HEK293 (cell line): ENCODE results near the gene TTBK1.

ENCODE experiments used
- BCL11A ChIP-seq: fragments of 450-650 bp; formaldehyde crosslinking; IDR thresholded peaks from 2 replicates; pipeline ENCODE4 v1.5.1; 2016; ENCODE audit warnings: low read depth, missing biosample characterization, missing genetic modification characterization
- GLIS2 ChIP-seq: fragments of 450-650 bp; formaldehyde crosslinking; IDR thresholded peaks from 2 replicates; pipeline ENCODE4 v1.5.1; 2016; ENCODE audit warnings: missing biosample characterization, missing genetic modification characterization
- INSM2 ChIP-seq: fragments of 450-650 bp; formaldehyde crosslinking; IDR thresholded peaks from 2 replicates; pipeline ENCODE4 v1.5.1; 2016; ENCODE audit warnings: missing biosample characterization, missing genetic modification characterization
- KLF8 ChIP-seq: fragments of 450-650 bp; formaldehyde crosslinking; IDR thresholded peaks from 2 replicates; pipeline ENCODE4 v1.5.1; 2016; ENCODE audit warnings: missing biosample characterization, missing genetic modification characterization
- PATZ1 ChIP-seq: fragments of 450-650 bp; formaldehyde crosslinking; IDR thresholded peaks from 2 replicates; pipeline ENCODE4 v1.5.1; 2016; ENCODE audit warnings: missing biosample characterization, missing genetic modification characterization
- WT1 ChIP-seq: fragments of 450-650 bp; formaldehyde crosslinking; IDR thresholded peaks from 2 replicates; pipeline ENCODE4 v1.5.1; 2016; ENCODE audit warnings: missing biosample characterization, missing genetic modification characterization
- ZBTB17 ChIP-seq: fragments of 450-650 bp; formaldehyde crosslinking; IDR thresholded peaks from 2 replicates; pipeline ENCODE4 v1.5.1; 2016; ENCODE audit warnings: missing biosample characterization, missing genetic modification characterization
- ZBTB21 ChIP-seq: fragments of 450-650 bp; formaldehyde crosslinking; IDR thresholded peaks from 2 replicates; pipeline ENCODE4 v1.5.1; 2017; ENCODE audit warnings: missing biosample characterization, missing genetic modification characterization
- ZEB2 ChIP-seq: fragments of 450-650 bp; formaldehyde crosslinking; IDR thresholded peaks from 2 replicates; pipeline ENCODE4 v1.5.1; 2016; ENCODE audit warnings: missing biosample characterization, missing genetic modification characterization
- ZNF121 ChIP-seq: fragments of 450-650 bp; formaldehyde crosslinking; IDR thresholded peaks from 2 replicates; pipeline ENCODE4 v1.5.1; 2016; ENCODE audit warnings: missing biosample characterization, missing genetic modification characterization
- ZNF133 ChIP-seq: fragments of 450-650 bp; formaldehyde crosslinking; IDR thresholded peaks from 2 replicates; pipeline ENCODE4 v1.5.1; 2016; ENCODE audit warnings: missing biosample characterization, missing genetic modification characterization
- ZNF169 ChIP-seq: fragments of 450-650 bp; formaldehyde crosslinking; IDR thresholded peaks from 2 replicates; pipeline ENCODE4 v1.5.1; 2016; ENCODE audit warnings: missing biosample characterization, missing genetic modification characterization
- ZNF2 ChIP-seq: fragments of 450-650 bp; formaldehyde crosslinking; IDR thresholded peaks from 2 replicates; pipeline ENCODE4 v1.5.1; 2016; ENCODE audit warnings: missing biosample characterization, missing genetic modification characterization
- ZNF211 ChIP-seq: fragments of 450-650 bp; formaldehyde crosslinking; IDR thresholded peaks from 2 replicates; pipeline ENCODE4 v1.5.1; 2016; ENCODE audit warnings: low read depth, missing biosample characterization, missing genetic modification characterization
- ZNF223 ChIP-seq: fragments of 450-650 bp; formaldehyde crosslinking; IDR thresholded peaks from 2 replicates; pipeline ENCODE4 v1.5.1; 2016; ENCODE audit warnings: missing biosample characterization, missing genetic modification characterization
- ZNF23 ChIP-seq: fragments of 450-650 bp; formaldehyde crosslinking; IDR thresholded peaks from 2 replicates; pipeline ENCODE4 v1.5.1; 2016; ENCODE audit warnings: missing biosample characterization, missing genetic modification characterization, borderline replicate concordance
- ZNF311 ChIP-seq: fragments of 450-650 bp; formaldehyde crosslinking; IDR thresholded peaks from 2 replicates; pipeline ENCODE4 v1.5.1; 2017; ENCODE audit warnings: missing biosample characterization, missing genetic modification characterization, borderline replicate concordance
- ZNF324 ChIP-seq: fragments of 450-650 bp; formaldehyde crosslinking; IDR thresholded peaks from 2 replicates; pipeline ENCODE4 v1.5.1; 2016; ENCODE audit warnings: missing biosample characterization, missing genetic modification characterization
- ZNF398 ChIP-seq: fragments of 450-650 bp; formaldehyde crosslinking; IDR thresholded peaks from 2 replicates; pipeline ENCODE4 v1.5.1; 2017; ENCODE audit warnings: missing biosample characterization, missing genetic modification characterization
- ZNF48 ChIP-seq: fragments of 450-650 bp; formaldehyde crosslinking; IDR thresholded peaks from 2 replicates; pipeline ENCODE4 v1.5.1; 2016; ENCODE audit warnings: missing biosample characterization, missing genetic modification characterization
- ZNF558 ChIP-seq: fragments of 450-650 bp; formaldehyde crosslinking; IDR thresholded peaks from 2 replicates; pipeline ENCODE4 v1.5.1; 2016; ENCODE audit warnings: missing biosample characterization, missing genetic modification characterization
- ZNF629 ChIP-seq: fragments of 450-650 bp; formaldehyde crosslinking; IDR thresholded peaks from 2 replicates; pipeline ENCODE4 v1.5.1; 2017; ENCODE audit warnings: missing biosample characterization, missing genetic modification characterization
- ZNF645 ChIP-seq: fragments of 450-650 bp; formaldehyde crosslinking; IDR thresholded peaks from 2 replicates; pipeline ENCODE4; 2016; ENCODE audit warnings: missing biosample characterization, missing genetic modification characterization
- ZNF76 ChIP-seq: fragments of 450-650 bp; formaldehyde crosslinking; IDR thresholded peaks from 2 replicates; pipeline ENCODE4; 2016; ENCODE audit warnings: low read depth, missing biosample characterization, missing genetic modification characterization, borderline replicate concordance
- ZNF837 ChIP-seq: fragments of 450-650 bp; formaldehyde crosslinking; IDR thresholded peaks from 2 replicates; pipeline ENCODE4 v1.5.1; 2016; ENCODE audit warnings: missing biosample characterization, missing genetic modification characterization
- ZNF843 ChIP-seq: fragments of 450-650 bp; formaldehyde crosslinking; IDR thresholded peaks from 2 replicates; pipeline ENCODE4 v1.5.1; 2016; ENCODE audit warnings: missing biosample characterization, missing genetic modification characterization
- ZXDB ChIP-seq: fragments of 450-650 bp; formaldehyde crosslinking; IDR thresholded peaks from 2 replicates; pipeline ENCODE4 v1.5.1; 2016; ENCODE audit warnings: missing biosample characterization, missing genetic modification characterization
- TF ChIP-seq, protein P1 (sequence below): fragments of 450-650 bp; formaldehyde crosslinking; IDR thresholded peaks from 2 replicates; pipeline ENCODE4 v1.5.1; 2017; ENCODE audit warnings: missing biosample characterization, missing genetic modification characterization
- TF ChIP-seq, protein P2 (sequence below): fragments of 450-650 bp; formaldehyde crosslinking; IDR thresholded peaks from 2 replicates; pipeline ENCODE4 v1.5.1; 2016; ENCODE audit warnings: missing biosample characterization, missing genetic modification characterization
- TF ChIP-seq, protein P3 (sequence below): fragments of 450-650 bp; formaldehyde crosslinking; IDR thresholded peaks from 2 replicates; pipeline ENCODE4 v1.5.1; 2016; ENCODE audit warnings: missing biosample characterization, missing genetic modification characterization

TTBK1 gene

DNA sequence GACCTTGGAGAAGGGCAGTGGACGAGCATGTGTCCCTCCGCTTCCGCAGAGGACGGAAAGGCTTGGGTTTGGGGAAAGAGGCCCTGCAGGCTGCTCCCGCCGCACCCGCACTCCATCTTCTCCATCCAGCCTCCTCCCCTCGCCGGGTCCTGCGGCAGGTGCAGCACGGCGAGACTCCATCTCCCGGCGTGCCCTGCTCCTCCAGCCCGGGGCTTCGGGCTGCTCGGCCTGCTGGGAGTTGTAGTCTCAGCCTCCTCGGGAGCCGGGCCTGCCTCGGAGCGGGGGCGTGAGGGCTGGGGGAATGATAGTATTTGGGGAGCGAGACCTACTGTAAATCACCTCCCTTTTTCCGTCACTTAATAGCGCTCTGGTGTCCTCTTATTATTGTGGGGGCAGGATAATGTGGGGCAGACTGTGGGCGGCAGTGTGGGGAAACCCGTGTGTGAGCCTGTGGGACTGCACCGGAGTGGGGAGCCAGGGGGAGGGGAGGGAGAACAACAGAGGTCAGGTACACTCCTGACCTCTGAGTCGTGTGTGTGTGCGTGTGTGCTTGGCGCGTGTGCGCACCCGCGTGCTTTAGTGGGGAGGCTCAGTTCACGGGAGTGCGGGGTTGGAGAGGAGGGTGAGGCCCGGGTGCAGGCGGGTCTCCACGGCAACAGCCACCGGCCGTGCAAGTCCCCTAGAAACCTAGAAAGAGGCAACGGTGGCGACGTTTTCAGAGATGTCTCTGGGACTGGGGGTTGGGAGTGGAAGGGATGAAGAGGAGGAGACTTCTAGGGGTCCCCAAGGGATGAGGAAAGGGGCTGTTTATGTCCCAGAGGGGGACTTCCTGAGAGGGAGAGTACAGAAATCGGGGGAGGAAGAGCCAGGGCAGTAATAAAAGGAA, 4.1 kb downstream of the TTBK1 start (continued):
- TF ChIP-seq ZNF645 (no peak), ZNF311 (tag by site-specific recombination) (no peak), ZNF76 (tag by site-specific recombination) (peak; percentile 99), ZXDB (tag by site-specific recombination) (peak; percentile 85), KLF8 (tag by site-specific recombination) (0 out of 2 replicates have a peak, but pooled peaks have one; percentile 56), ZNF223 (tag by site-specific recombination) (peak; percentile 72; the same call in 1 of the 2 replicates), ZNF121 (tag by site-specific recombination) (no peak), ZNF629 (tag by site-specific recombination) (peak; percentile 43; the same call in 1 of the 2 replicates), ZNF837 (tag by site-specific recombination) (no peak), GLIS2 (tag by site-specific recombination) (peak; percentile 37), WT1 (tag by site-specific recombination) (peak; percentile 71), ZNF133 (tag by site-specific recombination) (no peak), ZNF48 (tag by site-specific recombination) (no peak), ZNF324 (peak; percentile 63; the same call in 1 of the 2 replicates), ZNF558 (tag by site-specific recombination) (no peak; the same call in 1 of the 2 replicates), INSM2 (0 out of 2 replicates have a peak, but pooled peaks have one; percentile 5), ZNF23 (no peak), ZNF211 (tag by site-specific recombination) (no peak), ZBTB21 (tag by site-specific recombination) (no peak), BCL11A (no peak), ZBTB17 (tag by site-specific recombination) (peak; percentile 91), ZNF2 (tag by site-specific recombination) (peak; percentile 89; the same call in 1 of the 2 replicates), ZEB2 (tag by site-specific recombination) (peak; percentile 59), ZNF169 (tag by site-specific recombination) (0 out of 2 replicates have a peak, but pooled peaks have one; percentile 37), PATZ1 (tag by site-specific recombination) (peak; percentile 98), ZNF398 (tag by site-specific recombination) (peak; percentile 94), ZNF843 (tag by site-specific recombination) (0 out of 2 replicates have a peak, but pooled peaks have one; percentile 11)
- TF ChIP-seq, protein P1, sequence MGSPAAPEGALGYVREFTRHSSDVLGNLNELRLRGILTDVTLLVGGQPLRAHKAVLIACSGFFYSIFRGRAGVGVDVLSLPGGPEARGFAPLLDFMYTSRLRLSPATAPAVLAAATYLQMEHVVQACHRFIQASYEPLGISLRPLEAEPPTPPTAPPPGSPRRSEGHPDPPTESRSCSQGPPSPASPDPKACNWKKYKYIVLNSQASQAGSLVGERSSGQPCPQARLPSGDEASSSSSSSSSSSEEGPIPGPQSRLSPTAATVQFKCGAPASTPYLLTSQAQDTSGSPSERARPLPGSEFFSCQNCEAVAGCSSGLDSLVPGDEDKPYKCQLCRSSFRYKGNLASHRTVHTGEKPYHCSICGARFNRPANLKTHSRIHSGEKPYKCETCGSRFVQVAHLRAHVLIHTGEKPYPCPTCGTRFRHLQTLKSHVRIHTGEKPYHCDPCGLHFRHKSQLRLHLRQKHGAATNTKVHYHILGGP = peak; percentile 82
- TF ChIP-seq, protein P2, sequence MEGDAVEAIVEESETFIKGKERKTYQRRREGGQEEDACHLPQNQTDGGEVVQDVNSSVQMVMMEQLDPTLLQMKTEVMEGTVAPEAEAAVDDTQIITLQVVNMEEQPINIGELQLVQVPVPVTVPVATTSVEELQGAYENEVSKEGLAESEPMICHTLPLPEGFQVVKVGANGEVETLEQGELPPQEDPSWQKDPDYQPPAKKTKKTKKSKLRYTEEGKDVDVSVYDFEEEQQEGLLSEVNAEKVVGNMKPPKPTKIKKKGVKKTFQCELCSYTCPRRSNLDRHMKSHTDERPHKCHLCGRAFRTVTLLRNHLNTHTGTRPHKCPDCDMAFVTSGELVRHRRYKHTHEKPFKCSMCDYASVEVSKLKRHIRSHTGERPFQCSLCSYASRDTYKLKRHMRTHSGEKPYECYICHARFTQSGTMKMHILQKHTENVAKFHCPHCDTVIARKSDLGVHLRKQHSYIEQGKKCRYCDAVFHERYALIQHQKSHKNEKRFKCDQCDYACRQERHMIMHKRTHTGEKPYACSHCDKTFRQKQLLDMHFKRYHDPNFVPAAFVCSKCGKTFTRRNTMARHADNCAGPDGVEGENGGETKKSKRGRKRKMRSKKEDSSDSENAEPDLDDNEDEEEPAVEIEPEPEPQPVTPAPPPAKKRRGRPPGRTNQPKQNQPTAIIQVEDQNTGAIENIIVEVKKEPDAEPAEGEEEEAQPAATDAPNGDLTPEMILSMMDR (tag by site-specific recombination) = peak; percentile 72
- TF ChIP-seq, protein P3, sequence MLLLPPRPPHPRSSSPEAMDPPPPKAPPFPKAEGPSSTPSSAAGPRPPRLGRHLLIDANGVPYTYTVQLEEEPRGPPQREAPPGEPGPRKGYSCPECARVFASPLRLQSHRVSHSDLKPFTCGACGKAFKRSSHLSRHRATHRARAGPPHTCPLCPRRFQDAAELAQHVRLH (tag by site-specific recombination) = no peak
